Activated naive CD8-positive, alpha-beta T cell treated with anti-CD3 and anti-CD28 coated beads, Interleukin-2, amount 10 ng/mL, durations not matched to agents 7 days and 5 days (primary cell): ENCODE measurements around the gene FAM110C. TPM values are rescaled to one million over a fixed set of nuclear protein-coding genes. Genes with fewer than 3 reads are reported as not detected.
"Not testable (repeated sequence)": the region's sequence is repeated elsewhere in the genome, so short reads cannot be mapped to it uniquely, and the experiment has no call there.

Experiments used
- ATAC-seq: fragments of 150-1000 bp; cut with Tn5 transposase; one replicate; pipeline ENCODE4 v1.10.0; 2021; ENCODE audit warnings: low read depth, moderate library complexity
- POLR2A ChIA-PET: fragments of 350-600 bp; sonication (Branson Sonifier 250); formaldehyde crosslinking; loops from one replicate; lab custom pipeline; 2021; ENCODE audit warnings: antibody characterized with exemption; lab: Charles Lee
- DNase-seq: peaks from one replicate; pipeline ENCODE4 v3.0.0; 2021
- H3K27ac Mint-ChIP-seq: one replicate; pipeline ENCODE4 v1.8.0; 2022; ENCODE audit warnings: mild to moderate bottlenecking, mixed read lengths
- H3K27me3 Mint-ChIP-seq: one replicate; pipeline ENCODE4 v1.8.0; 2022; ENCODE audit warnings: mild to moderate bottlenecking, moderate library complexity, mixed read lengths
- H3K36me3 Mint-ChIP-seq: one replicate; pipeline ENCODE4 v1.8.0; 2021; ENCODE audit warnings: mild to moderate bottlenecking, mixed read lengths
- H3K4me1 Mint-ChIP-seq: one replicate; pipeline ENCODE4 v1.8.0; 2021; ENCODE audit warnings: mixed read lengths
- H3K4me3 Mint-ChIP-seq: one replicate; pipeline ENCODE4 v1.8.0; 2022; ENCODE audit warnings: mild to moderate bottlenecking, moderate library complexity, mixed read lengths
- H3K9me3 Mint-ChIP-seq: one replicate; pipeline ENCODE4 v1.8.0; 2021; ENCODE audit warnings: mixed read lengths
- total RNA-seq, 2 experiments: library from RNA; stranded (reverse); gene quantifications; one replicate each; pipeline ENCODE4 v1.2.3, GENCODE V29; 2021

Gene FAM110C
- total RNA-seq, 2 experiments from 2014 or later, result 0.68 to 0.69 TPM

DNA sequence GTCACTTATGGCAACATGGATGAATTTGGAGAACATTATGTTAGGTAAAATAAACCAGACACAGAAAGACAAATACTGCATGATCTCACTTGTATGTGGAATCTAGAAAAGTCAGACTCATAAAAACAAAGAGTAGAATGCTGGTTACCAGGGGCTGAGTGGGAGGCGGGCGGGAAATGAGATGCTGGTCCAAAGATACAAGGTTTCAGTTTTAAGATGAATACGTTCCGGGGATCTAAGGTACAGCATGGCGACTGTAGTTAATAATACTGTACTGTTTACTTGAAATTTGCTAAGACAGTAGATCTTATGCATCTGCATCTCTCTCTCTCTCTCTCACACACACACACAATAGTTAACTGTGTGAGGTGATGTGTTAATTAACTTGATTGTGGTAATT is 14.2 kb downstream of the FAM110C start:
- Mint-ChIP-seq H3K4me3 (no peak overlapping the region), H3K27ac (no peak overlapping the region), H3K27me3 (no peaks in the 10 kb centered on the region), H3K36me3 (no peaks in the 10 kb centered on the region), H3K4me1 (peaks cover 30% of the 10 kb centered on the region), H3K9me3 (peaks cover 4% of the 10 kb centered on the region)
- POLR2A ChIA-PET, result no interaction called here
- no peak for DNase-seq
- ATAC-seq, result no peak

DNA sequence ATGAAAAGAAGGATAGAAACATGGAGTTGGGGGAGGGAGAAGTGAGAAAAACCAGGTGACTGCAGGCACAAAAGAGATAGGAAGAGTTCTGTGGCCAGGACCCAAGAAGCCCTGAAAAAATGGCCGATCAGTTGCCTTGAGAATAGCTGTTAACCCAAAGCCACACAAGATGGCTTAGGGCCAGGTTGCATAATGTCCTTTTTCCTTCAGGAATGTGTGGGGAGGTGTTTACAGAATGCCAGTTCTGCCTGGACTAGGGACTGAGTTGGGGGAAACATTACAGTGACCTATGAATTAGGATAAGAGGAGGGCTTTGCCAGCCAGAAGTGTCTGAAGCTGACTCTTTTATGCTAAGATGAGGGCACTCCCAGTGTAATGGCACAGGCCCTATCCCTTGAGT is 17.1 kb downstream of the FAM110C start:
- ATAC-seq (no peak), DNase-seq (no peak)
- Mint-ChIP-seq H3K27me3 (no peaks in the 10 kb centered on the region), H3K4me3 (no peak overlapping the region), H3K36me3 (no peaks in the 10 kb centered on the region), H3K9me3 (peaks cover 4% of the 10 kb centered on the region), H3K4me1 (peaks cover 30% of the 10 kb centered on the region), H3K27ac (peak overlapping the region; percentile 13)
- POLR2A ChIA-PET, result no interaction called here

GRCh38 chr2:28406-28975 is 17.8 kb downstream of the FAM110C start:
- POLR2A ChIA-PET, result no interaction called here
- H3K4me3 Mint-ChIP-seq, result peak overlapping the region; percentile 43

DNA sequence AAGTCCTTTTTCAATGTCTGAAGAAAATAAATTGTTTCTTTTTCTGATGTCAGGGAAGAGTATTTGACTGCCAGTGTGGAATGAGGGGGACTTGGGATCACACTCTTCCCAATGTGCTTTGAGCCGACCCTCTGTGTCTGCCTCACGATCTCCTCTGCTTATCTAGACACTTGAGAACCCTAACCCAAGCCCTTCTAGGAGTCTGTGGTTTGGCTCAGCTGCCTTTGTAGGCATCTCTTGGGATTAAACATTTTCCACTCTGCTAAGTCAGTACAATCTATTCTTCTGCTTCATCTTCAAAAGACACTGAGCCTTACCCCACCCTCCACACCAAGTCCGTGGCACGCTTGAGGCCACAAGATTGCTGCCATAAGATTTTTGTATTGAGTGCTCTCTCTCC is 19.4 kb downstream of the FAM110C start:
- ATAC-seq, result no peak
- peaks cover under 1% of the 10 kb centered on the region for H3K27me3 Mint-ChIP-seq
- no peak for DNase-seq
- H3K9me3 Mint-ChIP-seq, result no peaks in the 10 kb centered on the region
- no peak overlapping the region for H3K27ac Mint-ChIP-seq
- no peak overlapping the region for H3K4me3 Mint-ChIP-seq
- POLR2A ChIA-PET, result no interaction called here
- H3K36me3 Mint-ChIP-seq, result peaks cover 2% of the 10 kb centered on the region
- H3K4me1 Mint-ChIP-seq, result peaks cover 21% of the 10 kb centered on the region

More at GRCh38 chr2:28406-28975, 17.8 kb downstream of the FAM110C start:
- peaks cover 26% of the 10 kb centered on the region for H3K4me1 Mint-ChIP-seq
- no peaks in the 10 kb centered on the region for H3K27me3 Mint-ChIP-seq
- peaks cover 4% of the 10 kb centered on the region for H3K9me3 Mint-ChIP-seq
- DNase-seq (no peak), ATAC-seq (peak; percentile 30)
- H3K36me3 Mint-ChIP-seq, result no peaks in the 10 kb centered on the region
- peak overlapping the region; percentile 63 for H3K27ac Mint-ChIP-seq

DNA sequence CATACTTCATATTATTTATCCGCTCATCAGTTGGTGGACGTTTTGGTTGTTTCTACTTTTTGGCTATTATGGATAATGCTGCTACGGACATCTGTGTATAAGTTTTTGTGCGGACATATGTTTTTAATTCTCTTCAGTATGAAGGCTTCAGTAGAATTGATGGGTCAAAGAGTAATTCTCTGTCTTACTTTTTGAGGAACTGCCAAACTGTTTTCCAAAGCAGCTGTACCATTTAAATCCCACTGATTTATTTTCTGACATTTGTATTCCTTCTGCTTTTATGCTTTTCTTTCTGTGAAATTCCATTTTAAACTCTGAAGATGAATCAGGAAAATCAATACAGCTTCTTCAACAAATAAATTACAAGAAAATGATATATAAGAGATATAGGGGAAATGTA is 20.8 kb downstream of the FAM110C start:
- Mint-ChIP-seq H3K36me3 (peaks cover 2% of the 10 kb centered on the region), H3K27ac (no peak overlapping the region), H3K4me3 (no peak overlapping the region), H3K4me1 (peaks cover 21% of the 10 kb centered on the region), H3K27me3 (peaks cover 2% of the 10 kb centered on the region), H3K9me3 (no peaks in the 10 kb centered on the region)
- ATAC-seq, result no peak
- no peak for DNase-seq
- POLR2A ChIA-PET, result no interaction called here

DNA sequence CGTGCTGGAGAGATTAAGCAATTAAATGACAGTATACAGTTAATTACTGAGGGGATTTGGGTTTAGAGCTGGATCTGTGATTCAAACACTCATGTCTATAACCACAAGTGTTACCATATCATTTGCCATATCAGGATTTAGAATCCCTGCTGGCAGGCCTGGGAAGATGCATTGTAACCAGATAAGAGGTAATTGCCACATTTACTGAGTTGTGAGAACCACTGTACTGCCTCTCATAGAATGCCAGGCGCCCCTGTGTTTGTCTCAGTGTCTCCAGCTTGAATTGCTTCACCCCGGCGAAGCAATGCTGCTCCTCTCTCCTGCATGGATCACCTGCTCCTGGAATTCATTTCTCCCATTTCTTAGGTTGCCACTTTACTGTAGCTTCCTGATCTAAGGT is 21.7 kb downstream of the FAM110C start:
- POLR2A ChIA-PET, DNase-seq, H3K27me3 Mint-ChIP-seq, H3K27ac Mint-ChIP-seq, ATAC-seq, H3K9me3 Mint-ChIP-seq, H3K36me3 Mint-ChIP-seq: not testable (repeated sequence)
- Mint-ChIP-seq H3K4me1 (peaks cover 21% of the 10 kb centered on the region), H3K4me3 (peak overlapping the region; percentile 56)

DNA sequence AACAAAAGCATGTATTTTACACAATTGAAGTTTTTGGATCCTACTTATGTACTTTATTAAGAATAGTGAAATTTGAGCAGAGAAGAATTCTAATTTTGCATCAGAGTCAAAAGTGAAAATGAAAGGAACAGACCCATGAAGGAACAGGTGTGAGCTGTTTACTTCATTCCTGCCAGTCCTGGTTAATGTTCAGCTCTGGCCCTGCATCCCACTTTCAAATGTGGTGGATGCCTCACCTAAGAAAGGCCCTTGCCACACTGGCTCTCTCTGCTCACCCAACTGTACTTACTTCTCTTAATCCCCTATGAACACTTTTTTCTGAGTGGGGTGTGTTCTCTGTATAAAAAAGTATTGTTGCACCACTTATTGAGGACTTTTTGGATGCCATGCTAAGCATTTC is 22.2 kb downstream of the FAM110C start:
- H3K9me3 Mint-ChIP-seq, result no peaks in the 10 kb centered on the region
- no peak for DNase-seq
- peaks cover 10% of the 10 kb centered on the region for H3K27me3 Mint-ChIP-seq
- H3K4me1 Mint-ChIP-seq, result peaks cover 19% of the 10 kb centered on the region
- POLR2A ChIA-PET, result no interaction called here
- ATAC-seq, result no peak
- peaks cover 2% of the 10 kb centered on the region for H3K36me3 Mint-ChIP-seq
- H3K4me3 Mint-ChIP-seq, result peak overlapping the region; percentile 56
- peak overlapping the region; percentile 39 for H3K27ac Mint-ChIP-seq

DNA sequence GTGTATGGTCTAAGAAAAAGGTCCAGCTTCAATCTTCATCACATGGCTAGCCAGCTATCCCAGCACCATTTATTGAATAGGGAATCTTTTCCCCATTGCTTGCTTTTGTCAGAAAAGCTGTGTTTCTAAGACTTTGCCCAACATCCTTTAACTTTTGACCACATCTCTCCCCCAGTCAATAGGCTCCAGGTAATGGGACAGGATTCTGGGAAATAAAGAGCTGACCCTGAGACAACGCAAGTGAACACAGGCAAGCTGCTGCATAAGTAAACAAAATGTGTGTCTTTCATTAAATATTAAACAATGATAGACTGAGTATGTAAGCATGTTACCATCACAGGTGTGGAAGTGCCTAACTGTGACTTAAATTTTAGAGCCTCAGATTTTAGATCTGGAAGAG is 23.0 kb downstream of the FAM110C start:
- Mint-ChIP-seq H3K9me3 (no peaks in the 10 kb centered on the region), H3K36me3 (peaks cover 2% of the 10 kb centered on the region), H3K4me1 (peaks cover 11% of the 10 kb centered on the region), H3K27me3 (peaks cover 12% of the 10 kb centered on the region), H3K27ac (no peak overlapping the region), H3K4me3 (no peak overlapping the region)
- POLR2A ChIA-PET, result no interaction called here
- ATAC-seq (no peak), DNase-seq (no peak)

- H3K9me3 Mint-ChIP-seq, H3K4me3 Mint-ChIP-seq, POLR2A ChIA-PET, H3K36me3 Mint-ChIP-seq, ATAC-seq, DNase-seq, H3K4me1 Mint-ChIP-seq, H3K27ac Mint-ChIP-seq: not testable (repeated sequence)
- H3K27me3 Mint-ChIP-seq, result peaks cover 12% of the 10 kb centered on the region
Observed at GRCh38 chr2:22244-22643, 24.1 kb downstream of the FAM110C start.

- H3K4me3 Mint-ChIP-seq, H3K9me3 Mint-ChIP-seq, DNase-seq, H3K27ac Mint-ChIP-seq, H3K4me1 Mint-ChIP-seq, POLR2A ChIA-PET, ATAC-seq, H3K36me3 Mint-ChIP-seq: not testable (repeated sequence)
- H3K27me3 Mint-ChIP-seq, result peaks cover 12% of the 10 kb centered on the region
Observed at GRCh38 chr2:20259-20658, 26.0 kb downstream of the FAM110C start.

DNA sequence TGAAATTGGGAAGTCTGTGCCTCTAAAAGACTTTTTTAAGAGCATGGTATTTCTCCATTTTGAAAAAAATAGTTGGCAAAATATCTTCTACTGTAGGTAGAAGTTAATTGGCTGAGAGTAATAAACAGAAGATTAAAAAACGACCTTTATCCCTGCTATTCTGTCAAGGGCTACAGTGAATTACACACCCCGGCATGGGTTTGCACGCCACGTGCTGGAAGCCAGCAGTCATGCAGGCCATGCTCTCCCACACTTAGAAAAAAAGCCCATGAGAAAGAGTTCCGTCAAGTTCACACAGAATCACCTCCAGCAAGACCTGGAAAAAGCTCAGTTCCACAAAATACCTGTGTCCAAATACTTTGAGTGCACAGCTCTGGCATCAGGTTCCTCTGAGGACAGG is 26.8 kb downstream of the FAM110C start:
- DNase-seq, result no peak
- peaks cover 2% of the 10 kb centered on the region for H3K36me3 Mint-ChIP-seq
- H3K9me3 Mint-ChIP-seq, result no peaks in the 10 kb centered on the region
- H3K4me1 Mint-ChIP-seq, result peaks cover 6% of the 10 kb centered on the region
- POLR2A ChIA-PET, result no interaction called here
- no peak for ATAC-seq
- no peak overlapping the region for H3K27ac Mint-ChIP-seq
- H3K27me3 Mint-ChIP-seq, result peaks cover 14% of the 10 kb centered on the region
- H3K4me3 Mint-ChIP-seq, result no peak overlapping the region

- peaks cover 2% of the 10 kb centered on the region for H3K4me1 Mint-ChIP-seq
- peaks cover 2% of the 10 kb centered on the region for H3K36me3 Mint-ChIP-seq
- H3K4me3 Mint-ChIP-seq, result no peak overlapping the region
- ATAC-seq, result no peak
- POLR2A ChIA-PET, result no interaction called here
- no peaks in the 10 kb centered on the region for H3K9me3 Mint-ChIP-seq
- no peak for DNase-seq
- no peak overlapping the region for H3K27ac Mint-ChIP-seq
- H3K27me3 Mint-ChIP-seq, result peaks cover 16% of the 10 kb centered on the region
Observed at GRCh38 chr2:18402-19271, 27.7 kb downstream of the FAM110C start.

DNA sequence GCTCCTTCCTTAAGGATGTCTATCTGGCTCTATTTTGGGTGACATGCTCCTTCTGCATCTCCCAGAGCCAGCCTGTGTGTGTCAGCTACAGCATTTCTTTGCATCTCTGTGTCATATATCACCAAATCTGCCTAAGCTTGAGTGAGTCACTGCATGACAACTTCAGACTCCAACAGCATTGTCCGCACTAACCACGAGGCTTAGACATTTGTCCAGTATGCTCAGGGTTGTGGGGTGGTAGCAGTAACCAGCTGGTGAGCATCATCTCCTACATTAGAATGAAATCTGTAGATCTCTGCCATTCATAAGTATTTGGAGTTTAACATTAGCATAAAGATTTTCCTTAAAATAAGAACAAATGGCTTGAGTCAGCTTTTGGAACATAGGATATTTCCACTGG is 30.4 kb downstream of the FAM110C start:
- H3K27ac Mint-ChIP-seq, POLR2A ChIA-PET, H3K9me3 Mint-ChIP-seq, ATAC-seq, H3K4me1 Mint-ChIP-seq, H3K4me3 Mint-ChIP-seq, H3K36me3 Mint-ChIP-seq, DNase-seq: not testable (repeated sequence)
- peaks cover 13% of the 10 kb centered on the region for H3K27me3 Mint-ChIP-seq
